ENCODE results near the gene ZFYVE1. TPM values are rescaled to one million over a fixed set of nuclear protein-coding genes. Genes with fewer than 3 reads are reported as not detected.
"Not testable (repeated sequence)": the region's sequence is repeated elsewhere in the genome, so short reads cannot be mapped to it uniquely, and the experiment has no call there.

The ZFYVE1 gene
- total RNA-seq, 1 experiment from 2014 or later = 10.6 TPM

GRCh38 chr14:73026243-73026844 is 562 bp downstream of the ZFYVE1 start:
- Mint-ChIP-seq H3K4me1 (ENCODE audit: low read depth, unreplicated experiment) (peaks cover 7% of the 10 kb centered on the region), H3K4me3 (ENCODE audit: low read depth, unreplicated experiment) (peak overlapping the region; percentile 80), H3K27me3 (ENCODE audit: unreplicated experiment) (no peaks in the 10 kb centered on the region), H3K9me3 (ENCODE audit: low read depth, unreplicated experiment) (no peaks in the 10 kb centered on the region), H3K36me3 (ENCODE audit: insufficient read depth, unreplicated experiment) (peaks cover 14% of the 10 kb centered on the region), H3K27ac (ENCODE audit: unreplicated experiment) (peak overlapping the region; percentile 66)
- DNase-seq = no peak
- TSS peak; percentile 53 for BruUV-seq (replicated peaks)
- intact Hi-C loops (cut with micrococcal nuclease; ENCODE audit: unreplicated experiment) = no loop called here
- CTCF ChIA-PET = interaction anchor here (0.6 to 1.2 kb wide), 9 partner anchors 9 to 269 kb away, joined by 3 to 15 read pairs (median 4); partner anchors contain the start of genes DPF3 and RBM25
- TF ChIP-seq CTCF (IDR thresholded peaks at IDR 0.05; ENCODE audit: unreplicated experiment) = no peak

GRCh38 chr14:73025544-73025943 is 1.4 kb downstream of the ZFYVE1 start:
- no peak overlapping the region for H3K4me3 Mint-ChIP-seq (ENCODE audit: low read depth, unreplicated experiment)
- CTCF ChIA-PET = interaction anchor here (0.6 to 0.8 kb wide), 3 partner anchors 19 to 437 kb away, joined by 3 to 8 read pairs (median 7); no protein-coding TSS in a partner anchor
- H3K4me1 Mint-ChIP-seq (ENCODE audit: low read depth, unreplicated experiment) = peaks cover 7% of the 10 kb centered on the region
- no peak for TF ChIP-seq CTCF (IDR thresholded peaks at IDR 0.05; ENCODE audit: unreplicated experiment)
- no peaks in the 10 kb centered on the region for H3K27me3 Mint-ChIP-seq (ENCODE audit: unreplicated experiment)
- H3K27ac Mint-ChIP-seq (ENCODE audit: unreplicated experiment) = no peak overlapping the region
- intact Hi-C loops (cut with micrococcal nuclease; ENCODE audit: unreplicated experiment) = no loop called here
- H3K9me3 Mint-ChIP-seq (ENCODE audit: low read depth, unreplicated experiment) = no peaks in the 10 kb centered on the region
- DNase-seq = no peak
- no TSS peak for BruUV-seq (replicated peaks)
- H3K36me3 Mint-ChIP-seq (ENCODE audit: insufficient read depth, unreplicated experiment) = peaks cover 14% of the 10 kb centered on the region

DNA sequence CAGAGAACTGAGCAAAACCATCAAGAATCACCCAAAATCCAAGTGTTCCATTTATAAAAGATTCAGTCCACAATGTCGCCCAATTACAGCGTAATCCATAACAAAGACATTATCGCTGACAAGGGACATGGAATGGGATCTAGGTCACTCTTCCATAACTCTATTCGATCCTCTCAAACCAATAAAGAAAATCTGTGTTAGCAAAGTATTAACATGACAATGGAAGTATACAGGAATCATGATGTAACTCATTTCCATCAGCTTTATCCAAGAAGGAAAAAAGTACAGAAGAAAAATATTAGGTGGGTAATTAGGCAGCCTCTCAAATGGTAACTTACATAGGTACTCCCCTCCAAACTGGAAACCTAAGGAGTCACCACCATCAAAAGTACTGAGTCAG is 4.9 kb downstream of the ZFYVE1 start:
- H3K27me3 Mint-ChIP-seq (ENCODE audit: unreplicated experiment) = no peaks in the 10 kb centered on the region
- CTCF ChIA-PET = no interaction called here
- H3K36me3 Mint-ChIP-seq (ENCODE audit: insufficient read depth, unreplicated experiment) = peaks cover 13% of the 10 kb centered on the region
- H3K4me1 Mint-ChIP-seq (ENCODE audit: low read depth, unreplicated experiment) = peaks cover 7% of the 10 kb centered on the region
- H3K9me3 Mint-ChIP-seq (ENCODE audit: low read depth, unreplicated experiment) = no peaks in the 10 kb centered on the region
- no peak for TF ChIP-seq CTCF (IDR thresholded peaks at IDR 0.05; ENCODE audit: unreplicated experiment)
- no peak overlapping the region for H3K4me3 Mint-ChIP-seq (ENCODE audit: low read depth, unreplicated experiment)
- intact Hi-C loops (cut with micrococcal nuclease; ENCODE audit: unreplicated experiment) = no loop called here
- no peak for DNase-seq
- no peak overlapping the region for H3K27ac Mint-ChIP-seq (ENCODE audit: unreplicated experiment)
- BruUV-seq (replicated peaks) = no TSS peak

GRCh38 chr14:73016011-73016410 is 10.9 kb downstream of the ZFYVE1 start:
- H3K27me3 Mint-ChIP-seq (ENCODE audit: unreplicated experiment); intact Hi-C loops (cut with micrococcal nuclease; ENCODE audit: unreplicated experiment); H3K9me3 Mint-ChIP-seq (ENCODE audit: low read depth, unreplicated experiment); H3K4me1 Mint-ChIP-seq (ENCODE audit: low read depth, unreplicated experiment); CTCF ChIA-PET; H3K4me3 Mint-ChIP-seq (ENCODE audit: low read depth, unreplicated experiment); DNase-seq; H3K36me3 Mint-ChIP-seq (ENCODE audit: insufficient read depth, unreplicated experiment); BruUV-seq (replicated peaks); H3K27ac Mint-ChIP-seq (ENCODE audit: unreplicated experiment): not testable (repeated sequence)

- H3K27me3 Mint-ChIP-seq (ENCODE audit: unreplicated experiment); DNase-seq; intact Hi-C loops (cut with micrococcal nuclease; ENCODE audit: unreplicated experiment); H3K27ac Mint-ChIP-seq (ENCODE audit: unreplicated experiment); BruUV-seq (replicated peaks); H3K4me1 Mint-ChIP-seq (ENCODE audit: low read depth, unreplicated experiment); H3K36me3 Mint-ChIP-seq (ENCODE audit: insufficient read depth, unreplicated experiment); H3K9me3 Mint-ChIP-seq (ENCODE audit: low read depth, unreplicated experiment); CTCF ChIA-PET; H3K4me3 Mint-ChIP-seq (ENCODE audit: low read depth, unreplicated experiment): not testable (repeated sequence)
Measured at GRCh38 chr14:73015552-73015951, 11.4 kb downstream of the ZFYVE1 start.
